NCI-H2081 (cell line): ENCODE measurements around the gene RUFY4.
A peak's percentile ranks its signal among the peaks of the same experiment; 100 is the strongest.

Experiments
- DNase-seq, 2 experiments: peaks; one replicate each; lab custom pipeline; 2025; lab: John Stamatoyannopoulos, UW

RUFY4 gene

DNA sequence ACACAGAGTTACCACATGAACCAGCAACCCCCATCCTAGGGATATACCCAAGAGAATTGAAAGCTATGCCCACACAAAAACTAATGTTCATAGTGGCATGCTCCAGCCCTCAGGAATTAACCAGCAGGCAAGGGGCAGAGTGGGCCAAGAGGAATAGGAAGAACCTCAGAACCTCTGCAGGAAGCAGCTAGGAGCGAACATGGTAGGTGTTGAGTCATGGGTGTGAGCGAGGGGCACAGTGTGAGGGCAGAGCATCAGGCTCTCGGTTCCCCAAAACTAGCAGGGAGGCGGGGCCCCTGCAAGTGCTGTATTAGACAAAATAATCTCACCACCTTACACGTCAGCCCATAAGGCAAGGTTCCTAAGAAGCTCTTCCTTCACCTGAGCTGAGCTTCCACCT, 5.6 kb upstream of the RUFY4 start:
- no peak for DNase-seq

DNA sequence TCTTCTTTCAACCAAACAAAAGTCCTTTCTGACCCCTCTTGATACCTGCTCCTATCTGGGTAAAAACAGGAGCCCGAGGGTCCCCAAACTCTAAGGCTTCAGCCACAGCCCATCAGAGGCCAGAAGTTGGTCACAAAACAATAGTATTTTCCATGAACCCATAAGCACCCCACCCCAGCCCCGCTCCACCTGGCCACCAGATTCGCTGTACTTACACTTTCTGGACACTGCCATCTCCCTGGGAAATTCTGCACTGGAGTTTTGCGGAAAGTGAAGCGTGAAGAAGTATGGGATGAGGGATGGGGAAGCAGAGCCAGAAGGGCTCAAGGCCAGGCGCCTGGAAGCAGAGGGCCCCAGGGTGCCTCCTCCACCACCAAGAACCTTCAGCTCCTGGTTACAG, 5.2 kb upstream of the RUFY4 start:
- no peak for DNase-seq

DNA sequence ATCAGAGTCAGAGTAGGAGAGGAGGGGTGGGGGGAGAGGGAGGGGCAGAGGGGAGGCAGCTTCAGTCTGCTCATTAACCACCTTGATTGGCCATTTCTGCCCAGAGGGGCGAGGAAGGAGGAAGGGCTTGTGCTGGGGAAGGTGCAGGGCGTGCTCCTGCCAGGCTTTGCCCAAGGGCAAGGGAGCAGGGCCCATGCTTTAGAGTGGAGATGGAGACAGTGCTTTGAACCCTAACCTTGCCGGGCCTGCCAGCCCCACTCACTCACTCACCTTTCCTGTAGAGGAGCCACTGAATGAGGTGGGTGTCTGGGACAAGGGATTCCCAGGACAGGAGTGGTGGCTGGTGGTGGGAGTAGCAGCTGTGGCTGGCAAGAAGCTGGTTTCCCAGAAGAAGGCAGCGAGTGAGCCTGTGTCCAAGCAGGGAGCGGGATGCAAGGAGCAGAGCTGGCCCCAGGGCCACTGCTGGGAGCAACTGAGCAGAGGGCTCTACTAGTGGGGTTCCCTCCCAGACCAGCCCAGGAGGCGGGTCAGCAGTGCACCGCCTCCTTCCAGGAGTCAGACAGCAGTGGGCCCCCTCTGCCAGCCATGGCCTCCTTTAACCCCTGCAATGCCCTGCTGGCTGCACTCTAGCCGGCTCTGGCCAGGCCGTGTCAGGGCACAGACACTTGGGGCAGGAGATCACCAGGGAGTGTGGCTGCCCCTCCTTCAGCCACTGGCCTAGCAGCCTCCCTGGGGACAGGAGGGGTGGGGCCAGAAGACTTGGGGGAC, 3.6 kb upstream of the RUFY4 start:
- DNase-seq = no peak

DNA sequence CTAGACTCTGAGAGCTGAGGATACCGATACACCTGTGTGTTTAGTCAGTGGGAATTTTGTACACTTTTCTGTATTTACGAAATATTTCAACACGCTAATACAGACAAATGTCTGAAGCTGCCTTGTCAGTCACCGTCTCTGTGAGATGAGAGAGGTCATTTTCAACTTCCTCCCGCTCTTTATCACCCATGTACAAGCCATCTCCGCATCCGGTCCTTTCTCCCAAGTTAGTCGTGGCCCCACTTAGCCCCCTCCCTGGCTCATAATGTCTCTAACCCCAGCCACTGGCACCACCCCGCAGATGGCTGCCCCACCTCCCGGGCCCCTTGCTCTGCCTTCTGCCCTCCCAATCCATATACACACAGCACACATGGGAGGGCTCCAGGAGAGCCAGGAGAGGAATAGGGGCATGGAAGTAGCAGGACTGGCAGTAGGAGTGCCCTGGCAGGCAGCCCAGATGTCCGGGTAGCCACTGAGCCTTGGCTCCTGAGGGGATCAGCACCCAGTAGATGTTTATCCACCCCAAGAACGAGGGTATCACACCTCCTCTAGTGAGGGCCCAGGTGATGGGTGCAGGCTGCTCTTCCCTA, 2.0 kb upstream of the RUFY4 start:
- no peak for DNase-seq

DNA sequence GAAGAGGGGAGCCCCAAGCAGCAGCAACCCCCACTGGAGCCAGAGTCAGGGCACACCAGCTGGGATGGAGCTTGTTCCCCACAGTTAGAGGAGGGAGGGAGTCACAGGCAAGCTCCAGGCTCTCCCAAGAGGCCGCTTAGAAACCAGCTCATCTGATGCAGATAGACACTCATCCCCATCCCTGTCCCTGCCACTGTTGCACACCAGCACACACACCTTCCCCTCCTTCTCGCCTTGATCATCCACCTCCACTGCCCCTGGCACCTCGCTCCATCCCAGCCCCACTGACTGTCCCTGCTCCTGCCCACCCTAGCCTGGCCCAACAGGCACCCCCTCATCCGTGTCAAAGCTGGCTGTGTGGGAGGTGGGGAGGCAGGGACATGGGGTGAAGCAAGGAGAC, 1.5 kb upstream of the RUFY4 start:
- DNase-seq = no peak

DNA sequence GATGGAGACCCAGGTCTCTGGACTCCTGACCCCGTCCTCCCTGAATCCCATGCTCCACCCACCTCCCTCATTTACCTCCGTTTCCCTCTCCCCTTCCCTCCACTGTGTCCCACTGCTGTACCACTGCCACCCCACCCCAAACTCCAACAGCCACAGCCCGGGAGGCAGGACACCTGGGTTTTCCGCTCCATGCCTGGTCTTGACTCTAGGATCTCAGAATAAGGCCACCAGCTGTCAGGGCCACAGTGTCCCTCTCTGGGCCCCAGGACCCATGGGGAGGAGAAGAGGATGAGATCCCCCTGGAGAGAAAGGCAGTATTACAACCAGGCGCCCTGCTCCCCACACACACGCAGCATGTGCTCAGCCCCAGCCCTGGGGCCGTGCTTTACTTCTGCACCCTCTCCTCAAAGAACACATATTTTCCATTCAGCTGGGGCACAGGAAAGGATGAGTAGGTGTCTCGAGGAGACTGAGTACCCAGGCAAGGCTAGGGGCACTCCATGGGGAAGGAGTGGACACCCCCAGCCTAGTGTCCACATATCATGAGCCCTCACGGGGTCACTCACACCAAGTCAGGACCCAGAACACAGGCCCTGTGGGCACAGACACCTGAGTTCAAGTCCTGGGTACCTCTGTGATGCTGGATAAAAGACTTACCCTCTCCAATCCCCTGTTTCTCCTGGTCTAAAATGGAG, 700 bp downstream of the RUFY4 start:
- DNase-seq = no peak

DNA sequence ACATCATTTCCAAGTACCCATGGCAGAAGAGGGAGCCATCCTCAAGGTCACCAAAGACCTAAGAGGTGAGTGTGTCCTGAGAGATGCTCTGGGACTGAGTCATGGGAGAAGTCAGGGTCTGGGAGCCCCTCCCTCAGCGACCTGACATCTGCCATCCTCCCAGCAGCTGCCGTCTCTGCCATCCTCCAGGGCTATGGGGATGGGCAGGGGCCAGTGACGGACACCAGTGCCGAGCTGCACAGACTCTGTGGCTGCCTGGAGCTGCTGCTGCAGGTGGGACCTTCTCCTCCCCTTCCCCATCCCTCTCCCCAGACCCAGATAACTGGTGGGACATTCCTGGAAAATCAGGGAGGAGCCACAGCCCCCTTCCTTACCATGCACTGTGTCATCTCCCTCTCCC, 1.5 kb downstream of the RUFY4 start:
- DNase-seq = no peak

DNA sequence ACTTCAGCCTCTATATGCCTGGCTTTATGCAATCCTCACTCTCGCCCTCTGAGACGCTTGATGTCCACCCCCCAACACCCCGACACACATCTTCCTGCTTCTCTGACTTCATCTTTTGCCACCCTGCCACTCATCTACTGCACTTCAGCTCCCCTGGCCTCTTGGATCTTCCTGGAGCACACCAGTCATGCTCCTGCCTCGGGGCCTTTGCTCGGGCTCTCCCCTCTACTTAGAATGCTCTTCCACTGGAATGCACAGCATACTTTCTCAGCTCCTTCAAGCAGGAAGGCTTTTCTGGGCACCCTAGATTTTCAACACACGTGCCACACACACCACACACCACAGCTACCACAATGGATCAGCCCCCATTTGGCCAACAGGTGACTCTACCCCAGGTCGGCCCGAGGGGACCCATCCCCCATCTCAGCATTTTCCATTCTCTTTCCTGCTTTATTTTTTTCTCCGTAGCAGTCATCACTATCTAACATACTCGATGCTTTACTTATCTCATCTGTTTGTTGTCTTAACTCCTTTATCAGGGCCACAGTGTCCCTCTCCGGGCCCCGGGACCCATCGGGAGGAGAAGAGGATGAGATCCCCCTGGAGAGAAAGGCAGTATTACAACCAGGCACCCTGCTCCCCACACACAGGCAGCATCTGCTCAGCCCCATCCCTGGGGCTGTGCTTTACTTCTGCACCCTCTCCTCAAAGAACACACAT, 2.3 kb downstream of the RUFY4 start:
- DNase-seq = no peak

DNA sequence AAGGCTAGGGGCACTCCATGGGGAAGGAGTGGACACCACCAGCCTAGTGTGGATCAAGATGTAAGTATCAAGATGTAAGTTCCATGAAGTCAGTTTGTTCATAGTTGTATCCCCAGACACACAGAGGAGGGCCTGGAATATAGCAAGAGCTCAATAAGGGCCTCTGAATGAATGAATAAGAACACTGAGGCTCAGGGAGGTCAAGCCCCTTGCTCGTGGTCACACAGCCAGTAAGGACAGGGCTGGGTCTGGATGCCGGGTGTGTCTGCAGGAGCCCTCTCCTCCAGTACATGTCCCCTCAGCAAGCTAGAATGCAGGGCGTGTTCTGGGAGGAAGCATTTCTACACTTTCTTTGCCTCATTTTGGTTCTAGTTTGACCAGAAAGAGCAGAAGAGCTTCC, 2.9 kb downstream of the RUFY4 start:
- DNase-seq = no peak

DNA sequence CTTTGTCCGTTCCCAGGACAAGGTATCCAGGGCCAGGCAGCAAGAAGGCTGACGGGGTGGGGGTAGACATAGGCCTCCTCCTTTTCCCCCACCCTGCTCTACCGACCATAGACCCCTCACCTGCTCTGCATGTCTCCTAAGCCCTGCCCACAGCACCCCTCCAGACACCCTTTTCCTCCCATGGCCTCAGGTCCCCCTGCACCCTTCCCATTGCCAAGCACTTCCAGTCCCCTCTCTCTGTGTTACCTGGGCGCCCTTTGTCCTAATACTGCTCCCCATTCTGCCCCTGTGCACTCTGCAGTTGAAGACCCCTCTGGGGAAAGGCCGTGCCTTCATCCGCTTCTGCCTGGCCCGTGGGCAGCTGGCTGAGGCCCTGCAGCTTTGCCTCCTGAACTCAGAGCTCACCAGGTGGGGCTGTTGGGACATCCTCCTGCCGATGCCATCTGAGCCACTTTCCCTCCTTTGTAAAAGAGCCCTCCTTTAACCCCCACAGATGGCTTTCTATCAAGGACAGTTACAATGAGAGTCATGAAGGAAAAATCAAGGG, 3.5 kb downstream of the RUFY4 start:
- no peak for DNase-seq

DNA sequence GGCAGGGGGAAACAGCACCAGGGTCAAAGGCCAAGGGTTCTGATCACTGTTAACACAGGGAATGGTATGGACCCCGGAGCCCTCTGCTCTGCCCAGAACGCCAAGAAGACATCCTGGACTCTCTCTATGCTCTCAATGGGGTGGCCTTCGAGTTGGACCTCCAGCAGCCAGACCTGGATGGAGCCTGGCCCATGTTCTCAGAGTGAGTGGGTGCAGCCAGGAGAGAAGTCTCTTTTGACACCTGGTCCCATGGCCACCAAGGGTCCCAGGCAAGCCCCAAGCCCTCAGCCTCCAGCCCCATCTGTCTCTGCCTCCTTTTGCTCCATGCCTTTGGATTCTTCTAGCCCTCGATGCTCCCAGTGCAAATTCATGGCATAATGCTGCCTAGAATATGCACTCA, 4.1 kb downstream of the RUFY4 start:
- DNase-seq = no peak

DNA sequence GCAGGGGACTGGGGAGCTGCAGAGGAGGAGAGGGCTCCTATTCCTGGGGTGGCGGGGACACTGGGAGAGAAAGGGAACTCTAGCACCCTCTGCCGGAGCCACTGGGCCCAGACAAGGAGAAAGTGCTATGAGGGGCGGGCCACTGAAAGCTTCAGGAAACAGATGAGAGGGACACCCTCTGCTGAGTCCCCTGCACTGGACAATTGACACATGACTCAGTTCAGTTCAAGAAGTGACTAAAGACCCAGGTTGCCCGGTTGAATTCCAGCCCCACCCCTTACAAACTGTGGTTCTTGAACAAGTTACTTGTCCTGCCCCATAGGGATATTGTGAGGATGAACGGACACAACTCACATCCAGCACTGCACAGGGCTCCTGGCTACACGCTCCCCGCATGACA, 5.0 kb downstream of the RUFY4 start:
- DNase-seq = no peak

DNA sequence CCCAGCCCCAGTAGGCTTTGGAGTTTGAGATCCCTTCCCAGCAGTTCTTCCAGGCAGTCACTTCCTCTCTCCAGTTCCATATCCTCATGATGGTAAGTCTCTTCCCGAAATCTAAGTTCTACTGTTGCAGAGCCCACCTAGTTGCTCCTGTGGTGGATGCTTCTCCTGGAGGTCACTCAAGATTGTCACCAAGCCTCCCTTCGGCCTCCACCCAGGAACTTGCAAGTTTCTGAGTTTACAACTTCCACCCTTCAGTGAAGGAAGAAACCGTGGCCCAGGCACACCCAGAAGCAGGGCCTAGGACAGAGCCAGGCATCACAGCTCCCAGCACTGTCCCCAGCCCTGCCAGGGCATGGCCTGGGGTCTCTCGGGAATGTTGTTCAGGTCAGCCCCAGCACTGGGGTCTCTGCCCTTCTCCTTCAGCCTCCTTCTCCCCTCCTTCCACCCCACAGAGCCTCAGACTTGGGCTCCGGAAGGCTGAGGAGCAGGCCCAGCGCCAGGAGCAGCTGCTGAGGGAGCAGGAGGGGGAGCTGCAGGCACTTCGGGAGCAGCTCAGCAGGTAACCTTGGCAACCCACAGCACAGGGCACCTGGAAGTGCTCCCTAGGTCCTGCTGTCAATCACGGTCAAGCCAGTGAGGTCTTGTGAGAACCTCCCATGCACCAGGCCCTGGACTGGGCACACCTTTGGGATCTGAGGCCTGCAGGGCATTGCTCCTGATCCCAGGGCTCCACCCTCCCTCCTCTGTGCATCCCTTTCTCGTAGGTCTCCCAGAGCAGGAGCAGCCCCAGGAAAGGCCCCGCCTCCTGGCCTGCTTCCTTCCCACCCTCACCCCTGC, 7.1 kb downstream of the RUFY4 start:
- no peak for DNase-seq

DNA sequence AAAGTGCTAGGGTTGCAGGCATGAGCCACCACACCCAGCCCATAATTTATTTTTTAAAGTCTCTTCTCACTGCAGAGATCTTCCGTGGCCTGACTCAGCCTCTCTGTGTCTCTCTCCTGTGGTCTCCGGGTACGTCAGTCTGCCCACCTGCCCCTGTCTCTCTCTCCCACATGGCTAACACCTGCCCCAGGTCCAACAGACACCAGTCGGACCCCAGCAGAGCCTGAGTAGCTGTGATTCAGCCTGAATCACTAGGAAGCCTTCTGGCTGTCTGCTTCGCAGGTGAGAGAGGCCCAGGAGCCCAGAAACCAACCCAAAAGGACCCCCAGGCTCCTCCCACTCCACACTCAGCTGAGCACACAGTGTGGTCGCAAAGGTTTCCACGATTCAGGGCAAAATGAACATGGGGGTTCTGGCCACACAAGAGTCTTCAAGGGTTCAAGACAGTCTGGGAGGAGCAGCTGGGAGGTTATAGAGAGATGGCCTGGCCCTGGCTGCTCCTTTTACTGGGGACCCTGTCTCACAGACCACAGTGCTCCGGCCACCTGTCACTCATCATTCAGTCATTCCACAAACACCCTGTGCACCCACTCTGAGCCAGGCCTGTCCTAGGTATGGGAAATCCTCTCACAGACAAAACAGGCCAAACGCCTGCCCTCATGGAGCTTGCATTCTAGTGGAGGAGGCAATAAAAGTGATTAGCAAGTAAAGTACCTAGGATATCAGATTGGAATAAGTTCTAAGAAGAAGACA, 8.6 kb downstream of the RUFY4 start:
- no peak for DNase-seq

DNA sequence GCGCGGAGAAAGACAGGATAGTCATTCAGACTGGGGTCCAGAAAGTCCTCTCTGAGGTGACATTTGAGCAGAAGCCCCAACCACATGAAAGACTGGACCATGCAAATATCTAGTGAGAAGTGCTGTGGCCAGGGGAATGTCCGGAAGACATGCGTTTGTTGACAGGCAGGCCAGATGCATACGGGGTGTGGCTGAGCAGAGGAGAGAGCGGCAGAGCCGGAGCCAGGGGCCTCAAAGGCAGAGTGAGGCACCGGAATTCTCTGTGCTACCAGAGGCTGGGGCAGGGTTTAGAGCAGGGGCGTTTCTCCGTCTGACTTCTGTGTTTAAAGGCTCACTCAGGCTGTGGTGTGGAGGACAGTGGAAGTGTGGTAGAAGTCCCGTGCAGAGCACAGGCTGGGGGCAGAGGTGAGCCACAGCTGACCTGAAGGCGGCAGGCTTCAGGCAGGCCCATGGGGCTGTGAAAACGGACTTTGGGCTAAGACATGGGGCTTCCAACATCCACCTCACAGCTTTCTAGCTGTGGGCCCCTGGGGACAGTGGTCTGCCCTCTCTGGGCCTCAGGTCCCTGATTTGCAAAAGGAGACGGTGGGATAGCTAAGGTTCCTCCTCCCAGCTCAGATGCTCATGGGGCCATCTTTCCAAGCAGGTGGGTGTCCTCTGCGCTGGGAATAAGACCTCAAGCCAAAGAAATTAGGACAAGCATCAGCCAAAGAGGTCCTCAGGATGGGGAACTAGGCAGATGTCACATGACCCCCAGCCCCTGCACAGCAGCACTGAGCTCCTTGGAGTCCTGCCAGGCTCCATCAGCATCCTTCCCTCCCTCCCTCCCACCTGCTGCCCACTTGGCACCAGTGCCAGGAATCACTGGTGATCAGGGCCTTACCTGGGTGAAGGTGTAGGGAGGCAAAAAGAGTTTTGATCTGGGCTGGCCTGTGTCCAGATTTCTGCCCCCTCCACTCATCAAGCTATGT, 11.2 kb downstream of the RUFY4 start:
- DNase-seq = peak; percentile 1 to 29

DNA sequence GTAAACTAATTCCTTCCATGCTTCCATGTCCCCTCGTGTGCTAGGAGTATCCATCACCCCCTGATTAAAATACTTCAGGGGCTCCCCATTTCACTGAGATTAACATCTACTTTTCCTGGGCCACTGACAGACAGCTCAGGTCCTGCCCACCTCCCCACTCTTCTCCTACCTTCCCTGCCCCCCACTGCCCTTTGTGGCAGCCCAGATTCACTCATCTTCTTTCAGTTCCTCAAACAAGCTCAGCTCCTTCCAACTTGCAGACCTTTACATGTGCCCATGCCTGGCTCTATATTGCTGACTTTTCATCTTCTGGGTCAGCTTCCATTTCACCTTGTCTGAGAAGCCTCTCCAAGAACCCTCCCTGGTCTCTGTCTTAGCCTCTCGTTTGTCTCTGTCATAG, 12.0 kb downstream of the RUFY4 start:
- DNase-seq = no peak

DNA sequence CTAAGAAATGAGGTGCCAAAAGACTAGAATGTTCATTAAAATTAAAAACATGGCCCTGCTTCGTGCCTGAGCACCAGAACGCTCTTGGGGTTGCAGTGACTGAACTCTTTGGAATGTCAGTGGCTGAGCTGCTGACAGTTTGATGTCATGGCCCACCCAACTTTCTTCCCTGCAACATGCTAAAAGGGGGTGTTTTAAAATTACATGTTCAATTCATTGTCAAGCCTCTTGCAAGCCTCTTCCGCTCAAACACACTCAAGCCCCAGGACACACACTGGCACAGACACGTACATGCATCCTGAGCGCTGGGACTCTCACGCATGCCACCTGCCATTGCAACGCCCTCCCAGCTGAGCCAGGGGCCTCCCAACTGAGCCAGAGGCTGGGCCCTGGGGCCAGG, 12.6 kb downstream of the RUFY4 start:
- no peak for DNase-seq

DNA sequence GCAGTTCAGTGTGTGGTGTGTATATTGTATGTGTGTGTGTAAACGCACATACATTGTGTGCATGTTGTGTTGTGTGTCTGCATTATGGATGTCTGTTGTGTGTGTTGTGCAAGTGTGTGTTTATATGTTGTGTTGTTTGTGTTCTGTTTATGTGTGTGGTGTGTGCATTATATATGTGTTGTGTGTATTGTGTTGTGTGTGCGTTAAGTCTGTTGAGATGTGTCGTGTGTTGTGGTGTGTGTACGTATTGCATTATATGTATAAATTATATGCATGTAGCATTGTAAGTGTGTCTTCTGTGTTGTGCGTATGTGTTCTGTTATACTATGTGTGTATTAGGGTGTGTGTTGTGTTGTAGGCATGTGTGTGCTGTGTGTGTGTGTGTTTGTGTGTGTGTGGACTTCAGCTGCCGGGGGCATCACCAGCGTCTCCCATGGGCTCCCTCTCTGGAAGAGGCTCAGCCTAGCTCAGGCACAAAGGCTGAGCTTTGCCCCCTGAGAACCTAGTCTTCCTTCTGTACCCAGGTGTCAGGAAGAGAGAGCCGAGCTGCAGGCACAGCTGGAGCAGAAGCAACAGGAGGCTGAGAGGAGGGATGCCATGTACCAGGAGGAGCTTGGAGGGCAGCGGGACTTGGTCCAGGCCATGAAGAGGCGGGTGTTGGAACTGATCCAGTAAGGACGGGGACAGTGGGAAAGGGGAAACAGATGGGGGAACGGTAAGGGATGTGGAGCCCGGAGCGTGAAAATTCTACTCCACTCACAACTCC, 13.7 kb downstream of the RUFY4 start:
- DNase-seq = no peak

DNA sequence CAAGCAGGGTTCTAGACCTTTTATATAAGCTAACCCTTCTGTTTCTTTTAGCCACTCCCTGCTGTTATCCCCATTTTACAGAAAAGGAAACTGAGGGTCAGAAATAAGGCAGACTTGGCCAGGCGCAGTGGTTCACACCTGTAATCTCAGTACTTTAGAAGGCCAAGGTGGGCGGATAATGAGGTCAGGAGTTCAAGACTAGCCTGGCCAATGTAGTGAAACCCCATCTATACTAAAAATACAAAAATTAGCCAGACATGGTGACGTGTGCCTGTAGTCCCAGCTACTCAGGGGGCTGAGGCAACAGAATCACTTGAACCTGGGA, 14.3 kb downstream of the RUFY4 start:
- no peak for DNase-seq
